CD4-positive, alpha-beta T cell (primary cell): Measurements from ENCODE around the gene STAC. TPM values are rescaled to one million over a fixed set of nuclear protein-coding genes. Genes with fewer than 3 reads are reported as not detected.

Experiments
- ATAC-seq: fragments of 200-7000 bp; cut with Tn5 transposase; one replicate; pipeline ENCODE4 v1.10.0; 2022; ENCODE audit warnings: mild to moderate bottlenecking; ENCODE audit not compliant: poor library complexity
- CTCF ChIA-PET: fragments of 350-600 bp; sonication (Branson Sonifier 250); formaldehyde crosslinking; loops from one replicate; lab custom pipeline; 2021; ENCODE audit warnings: antibody characterized with exemption, inconsistent platforms; lab: Charles Lee
- POLR2A ChIA-PET: fragments of 350-600 bp; sonication (Branson Sonifier 250); formaldehyde crosslinking; loops from one replicate; lab custom pipeline; 2021; ENCODE audit warnings: antibody characterized with exemption, inconsistent platforms; lab: Charles Lee
- DNase-seq, 14 experiments: peaks; one replicate each; pipeline ENCODE4 v3.0.0-alpha.2; 2013 to 2020; ENCODE audit warnings: mixed read lengths in 2 of 14
- H3K27ac ChIP-seq, 2 donors: one replicate each; pipeline versions ENCODE4 v1.5.1 to v1.7.0; 2013; ENCODE audit warnings: low read length in 2 of 2, low read depth in 1 of 2, mild to moderate bottlenecking in 1 of 2
- H3K27me3 ChIP-seq, 2 experiments: 1 replicate in 1 of 2; 2 replicates in 1 of 2; pipeline versions ENCODE4 v1.6.1 to v1.7.0; 2013; ENCODE audit warnings: low read length in 2 of 2, control low read depth in 1 of 2, mild to moderate bottlenecking in 1 of 2, moderate library complexity in 1 of 2; ENCODE audit not compliant: insufficient read depth in 2 of 2, control insufficient read depth in 1 of 2
- H3K36me3 ChIP-seq: one replicate; pipeline ENCODE4 v1.6.1; 2013; ENCODE audit warnings: low read length, control low read depth; ENCODE audit not compliant: insufficient read depth
- H3K4me1 ChIP-seq: one replicate; pipeline ENCODE4 v1.6.1; 2013; ENCODE audit warnings: low read length, control low read depth; ENCODE audit not compliant: insufficient read depth
- H3K4me3 ChIP-seq: one replicate; pipeline ENCODE4 v1.5.1; 2013; ENCODE audit warnings: mild to moderate bottlenecking, low read length, moderate library complexity
- H3K9me3 ChIP-seq, 2 experiments: 1 replicate in 1 of 2; 2 replicates in 1 of 2; pipeline versions ENCODE4 v1.6.1 to v1.7.0; 2013; ENCODE audit warnings: low read length in 2 of 2, mild to moderate bottlenecking in 2 of 2, control low read depth in 1 of 2, moderate library complexity in 1 of 2; ENCODE audit not compliant: control insufficient read depth in 1 of 2, insufficient read depth in 1 of 2
- H3K27ac Mint-ChIP-seq: one replicate; pipeline ENCODE4 v1.8.0; 2020; ENCODE audit warnings: mixed read lengths
- H3K27me3 Mint-ChIP-seq: one replicate; pipeline ENCODE4 v1.8.0; 2021; ENCODE audit warnings: mixed read lengths
- H3K36me3 Mint-ChIP-seq: one replicate; pipeline ENCODE4 v1.8.0; 2021; ENCODE audit warnings: low read depth, mixed read lengths
- H3K4me1 Mint-ChIP-seq: one replicate; pipeline ENCODE4 v1.8.0; 2021; ENCODE audit warnings: low read depth, mixed read lengths
- H3K4me3 Mint-ChIP-seq: one replicate; pipeline ENCODE4 v1.8.0; 2020; ENCODE audit warnings: mild to moderate bottlenecking, mixed read lengths
- H3K9me3 Mint-ChIP-seq: one replicate; pipeline ENCODE4 v1.8.0; 2020; ENCODE audit warnings: mixed read lengths
- CTCF ChIP-seq: fragments of 200-600 bp; IDR thresholded peaks from one replicate; pipeline ENCODE4 v1.8.0; 2022; ENCODE audit warnings: antibody characterized with exemption, mild to moderate bottlenecking
- intact Hi-C, 2 experiments: fragments of 100-400 bp; cut with DNase I in 1 of 2; cut with micrococcal nuclease in 1 of 2; formaldehyde crosslinking; loops; one replicate each; pipeline versions ENCODE4 v1.15.1 to v1.9.0; 2023 to 2025; cut with DNase I, micrococcal nuclease
- total RNA-seq, 174 experiments: library from RNA in 2 of 174; stranded (reverse) in 2 of 174; gene quantifications; one replicate each; pipeline ENCODE4 v1.2.3 and lab custom pipeline; 2021 to 2026

The STAC gene
- total RNA-seq, 2 experiments from 2014 or later = not detected

- ATAC-seq (no peak), DNase-seq (no peak)
- intact Hi-C loops = no loop called here
- TF ChIP-seq CTCF = no peak
- Histone ChIP-seq H3K9me3 (peaks cover 0 to 3% of the 10 kb centered on the region in 2 experiments), H3K36me3 (no peaks in the 10 kb centered on the region), H3K4me3 (no peak overlapping the region), H3K4me1 (no peaks in the 10 kb centered on the region), H3K27me3 (no peaks in the 10 kb centered on the region), H3K27ac (no peak overlapping the region)
- CTCF ChIA-PET = no interaction called here
- no peaks in the 10 kb centered on the region for H3K4me1 Mint-ChIP-seq
- POLR2A ChIA-PET = interaction anchor here (0.7 kb wide), 1 partner anchor 1172 kb away, joined by 3 read pairs; no protein-coding TSS in a partner anchor
- no peaks in the 10 kb centered on the region for H3K27me3 Mint-ChIP-seq
- no peaks in the 10 kb centered on the region for H3K36me3 Mint-ChIP-seq
- no peaks in the 10 kb centered on the region for H3K9me3 Mint-ChIP-seq
- no peak overlapping the region for H3K27ac Mint-ChIP-seq
- H3K4me3 Mint-ChIP-seq = no peak overlapping the region
Measured at GRCh38 chr3:36429986-36430485, 49.7 kb downstream of the STAC start.

- Mint-ChIP-seq H3K4me3 (no peak overlapping the region), H3K36me3 (no peaks in the 10 kb centered on the region), H3K4me1 (no peaks in the 10 kb centered on the region), H3K9me3 (no peaks in the 10 kb centered on the region), H3K27me3 (no peaks in the 10 kb centered on the region), H3K27ac (no peak overlapping the region)
- Histone ChIP-seq H3K4me3 (no peak overlapping the region), H3K36me3 (no peaks in the 10 kb centered on the region), H3K9me3 (peaks cover 0 to 3% of the 10 kb centered on the region in 2 experiments), H3K27ac (no peak overlapping the region), H3K4me1 (no peaks in the 10 kb centered on the region), H3K27me3 (no peaks in the 10 kb centered on the region)
- intact Hi-C loops = no loop called here
- no peak for TF ChIP-seq CTCF
- ChIA-PET CTCF (no interaction called here), POLR2A (no interaction called here)
- ATAC-seq (no peak), DNase-seq (no peak)
Measured at GRCh38 chr3:36433511-36433910, 53.2 kb downstream of the STAC start.

- CTCF ChIA-PET = no interaction called here
- no peak for ATAC-seq
- Histone ChIP-seq H3K36me3 (no peaks in the 10 kb centered on the region), H3K4me1 (no peaks in the 10 kb centered on the region), H3K4me3 (no peak overlapping the region), H3K9me3 (peaks cover 0 to 3% of the 10 kb centered on the region in 2 experiments), H3K27me3 (no peaks in the 10 kb centered on the region), H3K27ac (no peak overlapping the region)
- Mint-ChIP-seq H3K9me3 (no peaks in the 10 kb centered on the region), H3K4me1 (no peaks in the 10 kb centered on the region), H3K27ac (no peak overlapping the region), H3K36me3 (no peaks in the 10 kb centered on the region), H3K4me3 (no peak overlapping the region), H3K27me3 (no peaks in the 10 kb centered on the region)
- intact Hi-C loops = no loop called here
- no peak for DNase-seq
- TF ChIP-seq CTCF = no peak
- POLR2A ChIA-PET = no interaction called here
Measured at GRCh38 chr3:36434687-36435426, 54.6 kb downstream of the STAC start.
